GM18951 (cell line): ENCODE data around the gene PWWP2A.
"Not testable (repeated sequence)": the region's sequence is repeated elsewhere in the genome, so short reads cannot be mapped to it uniquely, and the experiment has no call there.

Experiments used
- POLR2A ChIP-seq: IDR thresholded peaks from 4 replicates; pipeline ENCODE4 v1.6.1; 2011; ENCODE audit warnings: mild to moderate bottlenecking; ENCODE audit not compliant: insufficient read length, insufficient read depth; ENCODE audit errors: extremely low read depth
- in situ Hi-C: fragments of 300-500 bp; cut with MboI; formaldehyde crosslinking; loops from one replicate; pipeline ENCODE4 v1.12.0; 2022; ENCODE audit warnings: low sequenced_read_pairs, mixed read lengths, inconsistent platforms; ENCODE audit not compliant: unreplicated experiment

The PWWP2A gene

DNA sequence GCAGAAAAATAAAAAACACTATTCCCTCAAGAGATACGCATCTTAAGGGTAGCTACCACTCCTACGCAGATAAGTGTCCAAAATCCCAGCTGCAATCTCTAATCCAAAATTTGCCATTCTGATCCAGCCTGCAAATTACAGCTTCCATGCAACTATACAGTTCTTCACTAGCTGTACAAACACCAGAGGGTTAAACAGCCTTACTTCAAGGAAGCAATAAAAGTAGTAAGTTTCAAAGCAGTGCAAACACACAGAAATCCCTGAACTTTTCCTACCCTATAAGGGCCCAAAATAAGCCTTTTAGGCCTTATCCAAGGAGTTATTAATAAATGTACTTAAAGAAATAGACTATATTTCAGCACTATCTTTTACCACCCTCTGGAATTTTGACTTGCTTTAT, 39.5 kb downstream of the PWWP2A start:
- in situ Hi-C loops, result no loop called here
- no peak for TF ChIP-seq POLR2A

GRCh38 chr5:160076997-160077396, 42.3 kb downstream of the PWWP2A start:
- TF ChIP-seq POLR2A, result no peak
- in situ Hi-C loops, result no loop called here

DNA sequence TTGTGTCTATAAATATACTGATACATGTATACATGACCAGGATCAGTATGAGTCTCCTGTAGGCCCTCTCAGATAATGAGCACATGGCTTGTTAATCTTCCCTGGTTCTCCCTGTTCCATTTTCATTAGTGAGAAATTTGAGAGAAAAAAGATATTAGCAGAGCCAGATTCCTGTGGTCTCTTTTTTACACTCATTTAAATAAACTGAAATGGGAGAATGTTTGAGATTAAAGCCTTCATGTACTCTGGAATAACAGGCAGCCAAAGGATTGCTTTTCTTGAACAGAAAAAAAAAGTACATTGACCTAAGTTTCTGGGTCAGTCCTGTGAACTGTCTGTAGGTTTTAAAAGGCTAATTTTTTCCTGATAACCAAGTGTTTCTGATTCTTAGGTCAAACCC, 44.2 kb downstream of the PWWP2A start:
- in situ Hi-C loops, result no loop called here
- no peak for TF ChIP-seq POLR2A

DNA sequence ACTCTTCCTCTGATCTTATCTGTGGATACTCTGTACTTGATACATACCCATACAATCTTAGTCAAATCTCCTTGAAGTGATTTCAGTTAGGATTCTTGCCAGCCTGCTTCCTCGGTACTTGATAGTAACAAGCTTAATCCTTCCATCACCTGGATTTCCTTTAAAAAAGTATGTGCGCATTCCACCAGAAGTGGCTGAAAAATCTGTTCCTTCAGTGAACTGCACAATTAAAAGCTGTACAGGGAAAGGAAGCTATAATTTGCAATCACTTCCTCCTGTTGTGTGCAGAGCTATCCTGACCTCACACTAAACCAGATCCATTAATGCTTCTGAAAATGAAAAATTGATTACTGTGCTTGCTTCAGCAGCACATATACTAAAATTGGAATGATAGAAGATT, 47.3 kb downstream of the PWWP2A start:
- no peak for TF ChIP-seq POLR2A
- in situ Hi-C loops, result no loop called here

DNA sequence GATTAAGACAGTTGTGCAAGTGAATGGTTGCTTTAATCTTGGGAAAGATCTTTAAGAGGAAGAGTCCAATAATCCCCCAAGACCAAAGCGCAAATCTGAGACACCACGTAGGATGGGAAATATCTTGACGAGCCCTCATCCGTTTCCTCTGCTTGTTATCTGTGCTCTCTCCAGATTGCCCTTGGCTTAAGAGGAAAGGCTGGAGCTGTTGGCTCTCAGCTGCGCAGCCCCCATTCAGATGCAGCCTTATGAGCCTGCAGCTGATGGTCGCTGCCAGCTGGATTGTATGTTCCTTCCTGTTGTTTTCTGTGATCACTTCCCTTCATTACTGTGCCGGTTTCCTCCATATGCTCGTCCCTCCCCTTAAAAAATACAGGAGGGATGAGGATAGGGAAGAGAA, 47.7 kb downstream of the PWWP2A start:
- in situ Hi-C loops, result no loop called here
- no peak for TF ChIP-seq POLR2A

DNA sequence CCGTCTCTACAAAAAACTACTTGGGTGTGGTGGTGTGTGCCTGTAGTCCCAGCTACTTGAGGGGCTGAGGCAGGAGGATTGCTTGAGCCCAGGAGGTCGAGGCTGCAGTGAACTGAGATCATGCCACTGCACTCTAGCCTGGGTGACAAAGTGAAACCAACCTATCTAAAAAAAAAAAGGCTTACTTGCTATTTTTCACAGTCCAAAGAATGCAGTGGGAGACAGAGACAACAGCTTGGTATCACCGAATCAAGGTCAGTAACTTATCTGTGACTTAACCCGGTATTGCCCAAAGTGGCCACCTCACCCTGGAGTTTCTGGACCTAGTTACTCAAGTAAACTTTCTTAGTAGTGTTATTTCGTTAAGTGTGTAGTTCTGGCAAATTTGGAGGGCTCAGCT, 50.1 kb downstream of the PWWP2A start:
- in situ Hi-C loops, result not testable (repeated sequence)

- no peak for TF ChIP-seq POLR2A
- in situ Hi-C loops, result no loop called here
These were observed 54.1 kb downstream of the PWWP2A start for GRCh38 chr5:160064995-160065614.

- in situ Hi-C loops, result no loop called here
These were observed 54.8 kb downstream of the PWWP2A start for GRCh38 chr5:160064417-160064810.

GRCh38 chr5:160061770-160062169, 57.5 kb downstream of the PWWP2A start:
- in situ Hi-C loops, result no loop called here
- TF ChIP-seq POLR2A, result no peak

More at GRCh38 chr5:160064417-160064810, 54.8 kb downstream of the PWWP2A start:
- TF ChIP-seq POLR2A, result no peak

- in situ Hi-C loops, result no loop called here
- TF ChIP-seq POLR2A, result no peak
These were observed 59.2 kb downstream of the PWWP2A start for GRCh38 chr5:160060001-160060400.

DNA sequence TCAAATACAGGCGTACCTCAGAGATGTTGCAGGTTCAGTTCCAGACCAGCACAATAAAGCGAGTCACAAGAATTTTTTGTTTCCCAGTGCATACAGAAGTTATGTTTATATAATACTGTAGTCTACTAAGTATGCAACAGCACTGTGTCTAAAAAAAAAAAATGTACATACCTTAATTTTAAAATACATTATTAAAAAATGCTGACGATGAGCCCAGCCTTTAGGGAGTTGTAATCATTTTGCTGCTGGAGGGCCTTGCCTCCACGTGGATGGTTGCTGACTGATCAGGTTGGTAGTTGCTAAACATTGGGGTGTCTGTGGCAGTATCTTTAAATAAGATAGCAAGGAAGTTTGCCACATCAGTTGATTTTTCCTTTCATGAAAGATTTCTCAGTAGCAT, 62.0 kb downstream of the PWWP2A start:
- in situ Hi-C loops, result no loop called here
- TF ChIP-seq POLR2A, result no peak

DNA sequence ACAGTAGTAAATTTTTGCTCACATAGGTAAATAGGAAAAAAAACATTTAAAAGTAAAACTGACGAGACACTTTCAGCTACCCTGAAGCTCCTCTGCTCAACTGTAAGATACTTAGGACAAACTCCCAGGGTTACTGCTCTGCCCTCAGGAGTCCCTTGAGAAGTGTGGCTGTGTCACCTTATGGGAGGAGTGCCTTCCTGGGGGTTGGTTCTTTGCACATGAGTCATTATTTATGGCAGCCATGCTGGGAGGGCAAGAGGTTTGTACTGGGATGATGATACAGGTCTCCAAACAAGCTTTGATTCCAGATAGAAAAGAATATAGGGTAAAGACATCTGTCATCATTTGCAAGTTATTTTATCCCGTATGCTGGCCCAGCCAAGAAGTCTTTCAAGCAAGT, 64.4 kb downstream of the PWWP2A start:
- in situ Hi-C loops, result no loop called here
- TF ChIP-seq POLR2A, result no peak

DNA sequence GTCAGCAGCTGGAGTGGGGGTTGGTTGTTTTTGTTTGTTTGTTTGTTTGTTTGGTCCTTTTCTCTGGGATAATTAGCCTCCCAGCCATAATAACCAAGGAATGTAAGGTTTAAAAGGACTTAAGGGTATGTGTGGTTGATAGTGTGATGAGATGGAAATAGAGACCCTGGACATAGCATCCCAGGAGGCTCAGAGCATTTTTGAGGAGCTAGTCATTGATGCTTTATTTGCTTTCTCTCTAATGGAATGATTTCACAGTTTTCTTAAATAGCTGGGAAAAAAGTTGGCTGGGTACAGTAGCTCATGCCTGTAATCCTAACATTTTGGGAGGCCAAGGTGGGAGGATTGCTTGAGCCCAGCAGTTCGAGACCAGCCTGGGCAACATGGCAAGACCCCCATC, 65.2 kb downstream of the PWWP2A start:
- TF ChIP-seq POLR2A, result no peak
- in situ Hi-C loops, result no loop called here

GRCh38 chr5:160049099-160049498, 70.2 kb downstream of the PWWP2A start:
- no peak for TF ChIP-seq POLR2A

GRCh38 chr5:160048131-160048530, 71.1 kb downstream of the PWWP2A start:
- in situ Hi-C loops, result no loop called here
- no peak for TF ChIP-seq POLR2A

More at GRCh38 chr5:160049099-160049498, 70.2 kb downstream of the PWWP2A start:
- in situ Hi-C loops, result no loop called here
